Fibroblast of villous mesenchyme (primary cell): ENCODE results near the gene STAG3. TPM values are rescaled to one million over a fixed set of nuclear protein-coding genes. Genes with fewer than 3 reads are reported as not detected.
"Not testable (repeated sequence)": the region's sequence is repeated elsewhere in the genome, so short reads cannot be mapped to it uniquely, and the experiment has no call there.

Experiments used
- DNase-seq: peaks from one replicate; pipeline ENCODE4 v3.0.0-alpha.2; 2010; ENCODE audit warnings: low read depth
- H3K4me3 ChIP-seq: 2 replicates; pipeline ENCODE4 v1.5.1; 2011; ENCODE audit warnings: low read depth, mild to moderate bottlenecking, low read length
- CTCF ChIP-seq: IDR thresholded peaks from 2 replicates; pipeline ENCODE4 v1.5.1; 2012; ENCODE audit warnings: low read depth, mild to moderate bottlenecking, low read length; ENCODE audit not compliant: insufficient read depth
- total RNA-seq: library from RNA; depleted of rRNA; stranded (reverse); fragments of >200 nt; gene quantifications from 2 replicates; pipeline ENCODE4 v1.2.3, GENCODE V29; 2012

The STAG3 gene
- total RNA-seq, 1 donor: under 0.01 TPM

- DNase-seq: peak; percentile 3
- H3K4me3 ChIP-seq: not testable (repeated sequence)
Observed at GRCh38 chr7:100243385-100243784, 65.7 kb downstream of the STAG3 start.

- DNase-seq, H3K4me3 ChIP-seq: not testable (repeated sequence)
Observed at GRCh38 chr7:100244988-100245605, 67.4 kb downstream of the STAG3 start.

- not testable (repeated sequence) for DNase-seq, H3K4me3 ChIP-seq
Observed at GRCh38 chr7:100246121-100246864, 68.6 kb downstream of the STAG3 start.

GRCh38 chr7:100246865-100247137, 69.1 kb downstream of the STAG3 start:
- not testable (repeated sequence) for DNase-seq, H3K4me3 ChIP-seq

GRCh38 chr7:100247152-100247757, 69.5 kb downstream of the STAG3 start:
- peak; percentile 41 for DNase-seq
- no peak overlapping the region for H3K4me3 ChIP-seq
- no peak for TF ChIP-seq CTCF

GRCh38 chr7:100248483-100248882, 70.8 kb downstream of the STAG3 start:
- DNase-seq: no peak
- no peak overlapping the region for H3K4me3 ChIP-seq
- no peak for TF ChIP-seq CTCF

- no peak for TF ChIP-seq CTCF
- no peak for DNase-seq
- no peak overlapping the region for H3K4me3 ChIP-seq
Observed at GRCh38 chr7:100257017-100257416, 79.3 kb downstream of the STAG3 start.

- DNase-seq, H3K4me3 ChIP-seq: not testable (repeated sequence)
Observed at GRCh38 chr7:100259984-100260383, 82.3 kb downstream of the STAG3 start.

- H3K4me3 ChIP-seq, DNase-seq: not testable (repeated sequence)
Observed at GRCh38 chr7:100262896-100263295, 85.2 kb downstream of the STAG3 start.

Other genes starting within 250 kb of the STAG3 start
- gene GJC3, start 248.3 kb upstream of the STAG3 start, total RNA-seq: not detected in 2 replicates
- gene AZGP1, start 201.9 kb upstream of the STAG3 start, total RNA-seq: not detected in 2 replicates
- gene ZKSCAN1, start 162.3 kb upstream of the STAG3 start, total RNA-seq: 29.6 and 41.9 TPM in 2 replicates
- gene ZSCAN21, start 128.1 kb upstream of the STAG3 start, total RNA-seq: 9.0 and 11.7 TPM in 2 replicates
- 32.2 and 32.8 TPM in 2 replicates for gene ZNF3, start 96.2 kb upstream of the STAG3 start, total RNA-seq
- 104 and 113 TPM in 2 replicates for gene COPS6, start 88.9 kb upstream of the STAG3 start, total RNA-seq
- gene MCM7, start 76.5 kb upstream of the STAG3 start, total RNA-seq: 73.8 and 77.7 TPM in 2 replicates
- 16.1 and 16.4 TPM in 2 replicates for gene AP4M1, start 76.3 kb upstream of the STAG3 start, total RNA-seq
- 50.9 and 54.4 TPM in 2 replicates for gene TAF6, start 58.6 kb upstream of the STAG3 start, total RNA-seq
- 23.2 and 40.2 TPM in 2 replicates for gene CNPY4, start 58.3 kb upstream of the STAG3 start, total RNA-seq
- gene MBLAC1, start 51.0 kb upstream of the STAG3 start, total RNA-seq: 1.7 and 4.2 TPM in 2 replicates
- gene LAMTOR4, start 29.0 kb upstream of the STAG3 start, total RNA-seq: 65.2 and 81.5 TPM in 2 replicates
- gene TRAPPC14, start 19.2 kb upstream of the STAG3 start, total RNA-seq: 11.9 and 14.2 TPM in 2 replicates
- gene GAL3ST4, start 9.3 kb upstream of the STAG3 start, total RNA-seq: 1.9 and 2.2 TPM in 2 replicates
- gene GPC2, start 537 bp upstream of the STAG3 start, total RNA-seq: 0.43 and 2.9 TPM in 2 replicates
- not detected in 2 replicates for gene PVRIG, start 42.0 kb downstream of the STAG3 start, total RNA-seq
- gene SPDYE3, start 129.8 kb downstream of the STAG3 start, total RNA-seq: under 0.01 TPM in 1 of 2 replicates, not detected in the other
- gene PILRB, start 180.2 kb downstream of the STAG3 start, total RNA-seq: 10.0 and 11.7 TPM in 2 replicates
- gene PILRA, start 195.6 kb downstream of the STAG3 start, total RNA-seq: 0.43 TPM in 1 of 2 replicates, not detected in the other